GM19025 (cell line): Measurements from ENCODE around the gene MTA1.

Experiments used
- ATAC-seq: cut with Tn5 transposase; IDR thresholded peaks from one replicate; pipeline ENCODE4 v1.9.1; 2021; ENCODE audit warnings: mild to moderate bottlenecking, low read depth, moderate library complexity; ENCODE audit not compliant: unreplicated experiment

The MTA1 gene

DNA sequence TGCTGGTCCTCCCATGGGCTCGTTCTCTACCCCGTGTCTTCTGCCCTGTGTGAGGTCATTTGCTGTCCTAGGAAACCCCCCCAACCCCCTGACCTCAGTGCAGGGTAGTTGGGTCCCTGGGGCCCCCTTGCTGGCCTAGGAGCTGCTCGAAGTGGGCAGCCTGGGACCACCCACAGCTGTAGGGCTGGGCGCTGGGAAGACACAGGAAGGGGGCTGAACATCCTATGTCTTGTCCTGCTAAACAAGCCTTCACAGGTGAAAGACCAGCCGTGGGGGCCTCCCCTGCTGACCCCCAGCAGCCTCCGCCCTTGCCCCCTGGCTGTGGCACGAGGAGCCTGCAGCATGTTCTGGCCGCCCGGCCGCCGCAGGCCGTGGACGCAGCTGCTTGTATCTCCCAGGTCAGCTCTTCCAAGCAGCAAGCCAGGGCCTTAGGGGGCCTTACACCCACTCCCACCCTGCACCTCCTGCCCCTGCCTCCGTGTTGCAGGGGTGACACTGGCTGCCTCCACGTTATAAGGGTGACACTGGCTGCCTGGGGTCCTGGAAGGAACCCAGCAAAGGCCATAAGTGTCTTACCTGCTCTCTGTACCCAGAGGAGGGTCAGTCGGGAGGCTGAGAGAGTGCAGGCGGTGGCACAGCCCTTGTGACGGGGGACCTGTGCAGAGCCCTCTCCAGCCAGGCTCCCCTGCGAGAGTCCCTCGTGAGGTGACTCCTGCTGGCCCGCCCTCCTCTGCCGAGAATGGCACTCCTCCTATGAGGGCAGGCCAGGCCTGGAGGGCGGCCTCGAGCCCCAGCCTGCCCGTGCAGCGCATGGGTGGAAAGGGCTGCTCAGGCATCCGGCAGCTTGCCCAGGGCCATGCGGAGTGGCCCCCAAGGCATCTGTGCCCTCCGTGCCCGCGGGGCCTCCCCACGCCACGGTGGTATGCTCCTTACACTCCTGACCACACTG is 32.8 kb upstream of the MTA1 start:
- ATAC-seq = no peak

DNA sequence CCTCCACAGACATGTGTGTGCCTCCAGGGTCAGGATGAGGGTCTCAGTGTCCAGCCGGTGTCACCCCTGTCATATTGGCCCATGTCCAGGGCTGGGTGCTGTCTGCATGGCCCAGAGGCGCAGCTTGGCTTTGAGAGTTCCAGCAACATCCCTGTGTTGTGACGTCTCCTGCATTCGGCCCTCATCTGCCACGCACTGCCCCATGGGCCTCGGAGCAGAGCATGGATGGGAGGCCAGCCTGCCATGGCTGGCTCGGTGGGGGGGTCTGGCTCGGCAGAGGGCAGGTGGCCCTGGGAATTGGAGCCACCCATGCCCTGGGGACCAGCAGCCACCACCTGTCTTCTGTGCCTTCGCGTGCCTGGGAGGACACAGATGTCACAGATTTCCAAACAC is 32.1 kb upstream of the MTA1 start:
- ATAC-seq = no peak

DNA sequence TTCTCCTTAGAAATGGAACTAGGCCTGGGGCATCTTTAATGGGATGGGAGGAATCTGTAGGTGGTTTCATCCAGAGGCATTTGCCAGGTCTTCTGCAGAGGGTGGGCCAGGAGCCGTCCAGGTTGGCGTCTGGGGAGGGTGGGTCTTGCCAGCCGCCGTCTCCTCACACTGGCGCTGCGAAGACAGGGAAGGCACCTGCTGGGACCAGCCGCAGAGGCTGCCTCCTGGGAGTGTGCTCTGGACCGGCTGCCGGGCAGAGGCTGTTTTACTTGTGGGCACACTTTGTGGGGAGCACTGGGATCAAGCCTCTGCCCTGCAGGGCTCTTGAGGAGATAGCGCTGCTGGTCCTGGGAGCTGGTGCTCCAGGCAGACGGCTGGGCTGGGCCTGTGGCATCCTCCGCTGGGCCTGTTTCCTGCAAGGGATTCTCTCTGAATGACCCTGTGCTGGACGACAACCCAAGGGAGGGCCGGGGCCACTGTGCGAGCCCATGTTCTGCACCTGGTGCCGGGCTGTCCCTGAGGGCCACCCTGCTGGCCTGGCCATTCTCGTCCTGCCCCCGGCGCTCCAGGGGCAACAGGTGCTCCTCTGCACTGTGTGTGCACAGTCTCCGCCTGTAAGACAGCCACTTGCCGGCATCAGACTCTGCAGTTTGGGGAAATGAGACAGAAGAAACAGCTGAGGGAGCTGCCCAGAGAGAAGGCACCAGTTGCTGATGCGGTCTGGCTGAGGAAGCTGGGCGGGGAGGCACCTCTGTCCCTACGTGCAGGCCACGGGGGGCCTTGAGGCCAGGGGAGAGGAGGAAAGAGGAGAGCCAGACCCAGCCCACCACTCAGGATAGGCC is 31.3 kb upstream of the MTA1 start:
- no peak for ATAC-seq

DNA sequence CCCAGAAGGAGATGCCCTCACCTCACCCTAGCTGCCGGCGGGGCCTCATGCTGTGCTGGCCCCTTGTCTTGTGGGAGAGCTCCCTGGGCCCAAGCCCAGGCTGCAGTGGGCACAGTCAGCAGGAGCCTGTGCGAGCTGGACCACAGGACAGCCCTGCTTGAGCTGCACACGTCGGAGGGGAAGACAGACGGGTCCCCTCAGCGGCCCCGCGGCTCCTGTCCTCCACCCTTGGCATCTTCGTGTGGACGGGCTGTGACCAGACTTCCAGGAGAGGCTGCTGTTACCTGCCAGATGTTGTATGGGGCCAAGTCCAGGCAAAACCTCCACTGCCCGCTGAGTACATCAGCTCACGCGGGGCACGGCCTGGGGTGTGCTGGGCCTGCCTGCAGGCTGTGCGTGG is 30.7 kb upstream of the MTA1 start:
- ATAC-seq = no peak

DNA sequence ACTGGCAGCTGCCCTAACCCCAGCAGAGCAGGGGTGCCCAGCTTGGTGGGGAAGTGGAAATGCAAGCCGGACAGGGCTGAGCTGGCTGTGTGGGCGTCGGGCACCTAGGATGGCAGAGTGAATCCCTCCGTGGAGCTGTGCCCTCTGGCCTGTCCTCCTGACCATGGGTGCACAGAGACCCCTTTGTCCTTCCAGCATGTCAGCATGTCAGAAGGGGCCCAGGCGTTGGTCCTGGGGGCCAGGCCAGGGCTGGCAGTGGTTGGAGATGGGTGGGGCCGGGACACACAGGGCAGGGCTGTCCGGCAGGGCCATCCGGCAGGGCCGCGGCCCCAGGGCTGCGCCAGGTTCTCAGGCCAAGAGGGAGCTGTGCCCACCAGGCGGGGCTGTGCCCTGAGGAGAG is 30.1 kb upstream of the MTA1 start:
- no peak for ATAC-seq

DNA sequence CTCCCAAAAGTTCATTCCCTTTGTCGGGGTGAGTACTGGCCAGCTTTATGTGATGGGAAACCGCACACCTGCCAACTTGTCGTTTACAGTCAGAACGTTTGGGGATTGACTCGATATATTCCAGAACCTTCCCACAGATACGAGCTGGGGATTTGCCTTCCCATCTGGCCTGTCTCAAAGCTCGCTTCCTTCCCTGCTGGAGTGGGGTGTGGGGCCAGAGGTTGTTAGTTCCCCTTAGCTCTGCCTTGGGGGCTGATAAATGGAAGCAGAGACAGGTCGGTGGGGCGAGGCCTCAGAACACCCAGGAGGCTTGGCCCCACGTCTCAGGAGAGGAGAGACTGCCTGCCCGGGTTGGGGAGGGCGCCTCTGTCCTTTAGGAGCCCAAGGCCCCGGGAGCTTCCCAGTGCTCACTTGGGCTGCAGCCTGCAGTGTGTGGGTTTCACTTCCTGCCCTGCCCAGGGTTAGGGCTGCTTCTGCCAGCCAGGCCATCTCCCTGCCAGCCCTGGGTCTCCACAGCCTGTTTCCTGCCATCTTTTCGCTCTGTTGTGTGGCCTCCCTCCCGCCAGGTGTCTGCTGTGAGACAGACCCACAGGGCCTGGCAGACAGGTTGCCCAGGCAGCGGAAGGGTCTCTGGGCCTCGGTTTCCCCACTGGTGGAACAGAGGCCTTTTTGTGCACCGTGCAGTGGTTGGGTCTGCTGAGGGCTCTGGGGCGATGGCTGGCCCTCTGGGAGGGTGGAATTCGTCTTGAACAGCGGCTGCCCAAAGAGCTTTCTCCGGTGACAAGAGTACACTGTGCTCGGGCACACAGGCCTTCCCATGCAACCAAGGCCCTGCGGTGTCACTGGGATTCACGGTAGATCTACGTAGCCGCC is 29.4 kb upstream of the MTA1 start:
- no peak for ATAC-seq

DNA sequence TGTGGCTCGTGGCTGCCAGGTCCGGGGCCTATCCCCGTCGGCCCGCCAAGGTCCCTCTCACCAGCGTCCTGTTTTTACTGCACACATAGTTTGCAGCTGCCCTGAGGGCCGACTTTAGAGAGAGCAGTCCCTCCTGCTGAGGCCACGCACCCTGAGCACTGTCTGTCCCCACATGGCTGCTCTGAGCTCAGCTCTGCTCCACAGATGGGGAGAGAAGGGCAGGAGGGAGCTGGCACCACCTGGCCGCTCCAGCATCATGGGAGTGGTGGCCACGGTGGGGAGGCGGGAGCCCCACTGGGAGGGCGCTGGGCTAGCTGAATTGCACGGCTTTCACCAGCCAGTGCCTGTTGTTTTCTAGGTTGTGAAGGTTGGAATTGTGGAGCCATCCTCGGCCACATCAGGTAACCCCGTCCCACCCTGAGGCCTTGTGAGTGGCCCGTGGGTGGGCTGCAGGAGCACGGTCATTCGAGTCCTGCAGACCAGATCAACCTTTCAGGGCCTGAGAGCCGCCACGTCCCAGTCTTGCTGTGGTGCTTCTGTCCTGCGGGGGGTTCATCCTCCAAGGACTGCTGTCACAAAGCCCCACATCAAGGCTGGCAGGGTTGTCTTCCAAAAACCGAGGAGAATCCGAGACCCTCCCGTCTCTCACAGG is 28.7 kb upstream of the MTA1 start:
- no peak for ATAC-seq

DNA sequence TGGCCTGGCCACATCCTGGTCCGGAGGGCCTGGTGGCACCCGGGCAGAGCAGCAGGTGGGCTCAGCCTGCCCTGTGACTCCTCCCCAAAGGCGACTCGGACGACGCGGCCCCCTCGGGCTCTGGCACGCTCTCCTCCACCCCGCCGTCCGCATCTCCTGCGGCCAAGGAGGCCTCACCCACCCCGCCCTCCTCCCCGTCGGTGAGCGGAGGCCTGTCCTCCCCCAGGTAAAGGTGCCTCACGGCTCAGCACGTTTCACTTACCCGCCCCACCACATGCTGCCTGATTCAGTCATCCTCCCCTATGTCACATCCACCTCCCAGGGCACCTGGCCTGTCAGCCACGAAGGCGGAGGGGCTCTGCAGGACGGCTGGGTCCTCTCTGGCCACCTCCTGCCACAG is 28.1 kb upstream of the MTA1 start:
- ATAC-seq = no peak

DNA sequence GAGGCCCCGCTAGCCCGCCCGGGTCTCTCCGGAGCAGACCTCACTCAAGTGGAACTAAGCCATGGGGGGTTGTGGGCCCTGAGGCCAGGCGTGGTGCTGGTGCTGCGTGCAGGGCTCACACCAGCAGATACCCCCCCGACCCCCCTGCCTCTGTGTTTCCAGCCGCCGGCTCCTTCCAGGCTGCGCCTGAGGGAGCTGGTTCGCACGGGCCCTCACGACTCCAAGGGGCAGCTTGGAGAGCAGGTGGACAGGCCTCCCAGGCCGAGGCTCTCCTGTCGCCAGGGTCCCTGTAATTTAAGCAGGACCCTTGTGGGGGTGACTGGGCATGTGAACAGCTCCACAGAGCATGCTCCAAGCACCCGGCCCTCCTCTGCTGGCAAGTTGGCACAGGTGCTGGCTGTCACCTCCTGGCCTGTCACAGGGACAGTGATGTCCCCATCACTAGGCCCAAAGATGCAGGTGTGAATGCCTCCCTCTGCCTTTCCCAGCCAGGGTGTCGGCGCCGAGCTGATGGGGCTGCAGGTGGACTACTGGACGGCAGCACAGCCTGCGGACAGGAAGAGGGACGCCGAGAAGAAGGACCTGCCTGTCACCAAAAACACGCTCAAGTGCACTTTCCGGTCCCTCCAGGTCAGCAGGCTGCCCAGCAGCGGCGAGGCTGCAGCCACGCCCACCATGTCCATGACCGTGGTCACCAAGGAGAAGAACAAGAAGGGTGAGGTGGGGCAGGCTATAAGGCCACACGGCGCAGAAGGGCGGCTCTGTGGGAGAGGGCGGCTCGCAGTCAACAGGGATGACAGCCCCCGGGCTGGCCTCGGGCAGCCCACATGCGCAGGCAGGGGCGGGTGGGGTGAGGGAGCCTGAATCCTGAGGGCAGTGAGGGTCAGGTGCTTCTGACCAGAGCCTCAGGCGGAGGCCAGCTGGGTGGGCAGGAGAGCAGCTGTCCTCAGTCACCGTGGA is 27.2 kb upstream of the MTA1 start:
- no peak for ATAC-seq

DNA sequence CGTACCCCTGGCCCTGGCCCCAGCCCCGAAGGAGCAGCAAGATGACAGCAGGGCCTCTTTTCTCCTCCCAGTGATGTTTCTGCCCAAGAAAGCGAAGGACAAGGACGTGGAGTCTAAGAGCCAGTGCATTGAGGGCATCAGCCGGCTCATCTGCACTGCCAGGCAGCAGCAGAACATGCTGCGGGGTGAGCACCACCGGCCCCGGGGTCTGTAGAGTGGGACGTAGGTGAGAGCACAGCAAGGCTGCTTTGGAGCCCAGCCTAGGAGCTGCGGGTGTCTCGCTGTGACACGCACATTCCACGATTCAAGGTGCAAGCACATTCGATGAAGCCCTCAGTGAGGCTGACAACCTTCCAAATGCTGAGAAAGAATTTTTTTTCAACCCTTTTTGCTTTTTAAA is 26.5 kb upstream of the MTA1 start:
- no peak for ATAC-seq

DNA sequence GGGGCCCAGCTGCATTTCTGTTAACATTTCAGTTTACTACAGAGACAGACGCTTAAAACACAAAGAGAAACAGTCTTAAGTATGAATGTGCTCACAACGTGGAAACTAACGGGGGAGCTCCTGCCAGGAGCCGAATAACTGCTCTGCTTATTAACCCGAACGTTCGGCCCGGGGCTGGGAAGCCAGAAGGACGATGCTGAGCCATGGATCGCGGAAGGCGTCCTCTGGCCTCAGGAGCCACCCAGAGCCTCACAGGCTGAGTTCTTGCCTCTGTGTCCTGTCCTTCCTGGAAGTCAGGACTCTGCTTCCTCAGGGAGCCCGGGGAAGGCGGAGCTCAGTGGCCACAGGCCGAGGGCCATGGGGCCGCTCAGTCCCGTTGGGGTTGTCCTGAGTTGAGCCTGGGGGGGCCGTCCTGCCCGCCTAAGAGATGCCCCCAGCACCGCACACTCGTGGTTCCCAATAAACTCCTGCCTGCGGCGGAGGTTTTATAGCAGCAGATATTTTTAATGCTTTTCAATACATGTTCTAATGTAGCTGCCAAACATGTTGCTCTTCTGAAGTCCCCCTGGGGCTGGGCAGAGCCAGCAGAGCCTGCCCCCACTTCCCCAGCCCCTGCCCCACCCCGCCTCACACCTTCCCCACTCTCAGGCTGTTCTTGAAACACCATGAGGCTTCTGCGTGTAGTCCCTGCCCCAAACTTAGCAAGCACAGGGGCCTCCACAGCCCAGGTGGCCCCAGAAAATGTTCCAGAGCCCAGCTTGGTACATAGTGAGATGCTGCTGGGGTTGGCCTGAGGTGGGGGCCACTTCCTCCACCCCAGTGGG is 24.7 kb upstream of the MTA1 start:
- ATAC-seq = no peak

DNA sequence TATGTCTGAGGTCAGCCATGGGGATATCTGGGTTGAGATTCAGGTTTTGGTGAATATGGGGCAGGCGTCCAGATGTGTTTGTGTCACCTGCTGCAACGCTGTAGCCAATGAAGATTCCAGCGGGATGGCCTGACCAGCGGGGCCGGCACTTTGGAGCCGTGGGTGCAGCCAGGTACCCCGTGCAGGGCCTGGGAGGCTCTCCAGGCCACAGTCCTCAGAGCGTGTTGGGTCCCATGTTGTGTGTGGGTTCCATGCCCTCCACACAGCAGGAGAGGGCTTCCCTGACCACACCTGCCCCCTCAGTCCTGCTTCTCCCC is 24.1 kb upstream of the MTA1 start:
- no peak for ATAC-seq

DNA sequence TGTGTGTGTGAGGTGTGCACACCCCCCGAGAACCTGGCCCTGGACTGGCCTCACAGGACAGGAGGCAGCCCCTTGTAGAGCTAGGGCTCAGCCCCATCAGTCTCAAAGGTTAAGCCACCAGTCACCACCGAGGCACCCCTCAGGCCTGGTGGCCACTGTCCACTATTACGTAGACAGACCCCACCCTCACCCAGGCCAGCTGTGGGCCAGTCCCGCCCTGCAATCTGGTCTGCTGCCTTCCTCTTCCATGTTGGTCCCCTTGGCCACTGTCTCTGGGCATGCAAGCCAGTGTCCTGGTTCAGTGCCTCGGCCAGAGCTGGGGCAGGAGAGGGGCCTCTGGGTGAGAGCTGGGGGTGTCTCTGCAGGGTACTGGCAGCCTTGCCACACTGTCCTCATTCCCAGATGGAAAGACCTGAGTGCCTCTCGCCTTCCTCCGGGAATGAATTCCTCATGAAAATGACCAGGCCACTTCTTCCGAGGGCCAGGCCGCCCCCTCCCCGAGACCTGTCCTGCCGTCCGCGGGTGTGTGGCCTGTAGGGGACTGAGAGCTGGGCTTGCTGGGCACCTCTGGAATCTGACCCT is 22.2 kb upstream of the MTA1 start:
- ATAC-seq = no peak

DNA sequence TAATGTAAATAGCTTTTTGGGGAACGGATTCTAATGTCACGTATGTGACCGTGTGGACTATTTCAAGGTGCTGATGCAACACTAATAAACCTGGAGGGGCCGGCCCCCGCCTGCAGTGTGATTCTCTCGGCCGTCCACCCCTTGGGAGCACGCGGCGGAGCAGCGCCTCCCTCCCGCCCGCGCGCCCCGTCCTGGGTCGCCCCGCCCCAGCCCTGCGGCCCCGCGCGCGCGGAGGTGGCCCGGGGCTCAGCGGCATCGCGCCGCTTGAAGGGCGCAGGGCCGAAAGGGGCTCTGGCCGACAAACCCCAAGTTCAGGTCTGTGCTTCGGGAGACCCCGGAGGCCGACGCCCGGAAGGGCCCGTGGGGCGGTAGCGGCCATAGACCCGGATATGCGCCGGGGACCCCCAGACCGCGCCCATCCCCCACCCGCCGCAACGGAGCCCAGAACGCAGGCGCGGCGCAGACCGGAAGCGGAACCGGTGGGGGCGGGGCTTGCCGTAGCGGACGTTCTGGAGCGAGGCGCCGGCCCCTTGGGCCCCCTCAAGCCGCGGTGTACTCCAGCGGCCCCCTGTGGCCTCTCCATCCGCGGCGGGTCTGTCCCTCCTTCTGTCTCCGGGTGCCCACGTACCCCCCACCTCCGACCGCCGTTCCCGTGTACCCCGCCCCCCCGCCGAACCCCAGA is 21.4 kb upstream of the MTA1 start, which contains the start of gene TEX22:
Gene TEX22 (plus strand): TSS at position 495 of the 682 bp plus-strand sequence. CDS start 803 bp downstream, outside the sequence.
- peak; percentile 80 for ATAC-seq

DNA sequence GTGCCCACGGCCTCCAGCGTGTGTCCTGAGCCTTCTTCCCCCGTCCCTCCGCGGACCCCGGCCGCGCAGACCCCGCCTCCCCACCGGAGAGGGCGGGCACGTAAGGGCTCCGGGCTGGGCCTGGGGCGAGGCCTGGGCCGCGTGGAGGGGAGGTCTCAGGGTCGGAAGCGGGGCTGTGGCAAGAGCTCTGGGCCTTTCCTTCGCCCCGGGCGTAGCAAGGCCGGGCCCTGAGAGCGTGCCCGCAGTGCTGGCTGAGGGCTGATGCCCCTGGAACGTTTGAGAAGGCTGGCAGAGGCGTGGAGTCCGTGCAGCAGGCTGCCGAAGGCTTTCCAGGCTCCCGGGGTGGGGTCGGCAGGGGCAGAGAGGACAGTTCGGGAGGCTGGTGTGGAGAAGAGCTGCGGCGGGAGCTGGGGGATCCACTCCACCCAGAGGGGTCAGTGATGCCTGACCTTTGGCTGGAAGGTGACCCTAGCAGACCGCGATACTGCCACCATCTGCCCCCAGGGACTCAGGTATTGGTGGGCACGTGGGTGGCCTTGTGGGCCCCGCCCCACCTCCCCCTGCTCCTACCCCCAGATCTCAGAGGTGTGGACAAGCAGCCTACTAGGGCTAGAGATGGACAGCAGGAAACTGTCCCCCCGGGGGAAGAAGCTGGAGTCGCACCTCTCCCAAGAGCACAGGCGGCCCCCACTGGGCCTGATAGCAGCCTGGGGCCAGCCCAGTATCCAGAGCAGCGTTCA is 20.7 kb upstream of the MTA1 start:
- peak; percentile 34 for ATAC-seq

DNA sequence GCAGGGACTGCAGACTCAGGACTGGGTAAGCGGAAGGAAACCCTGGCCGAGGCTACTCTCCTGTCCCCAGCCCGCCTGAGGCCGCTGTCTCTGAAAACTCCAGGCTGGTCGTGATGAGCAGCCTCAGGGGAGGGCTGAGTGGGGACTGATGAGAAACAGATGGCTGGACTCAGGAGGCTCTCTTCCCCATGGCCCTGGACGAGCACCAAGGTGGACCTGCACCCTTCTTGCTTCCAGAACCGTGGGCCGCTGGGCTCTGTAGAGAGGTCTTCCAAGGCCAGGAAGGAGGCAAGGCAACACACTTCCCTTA is 20.2 kb upstream of the MTA1 start:
- ATAC-seq = no peak

DNA sequence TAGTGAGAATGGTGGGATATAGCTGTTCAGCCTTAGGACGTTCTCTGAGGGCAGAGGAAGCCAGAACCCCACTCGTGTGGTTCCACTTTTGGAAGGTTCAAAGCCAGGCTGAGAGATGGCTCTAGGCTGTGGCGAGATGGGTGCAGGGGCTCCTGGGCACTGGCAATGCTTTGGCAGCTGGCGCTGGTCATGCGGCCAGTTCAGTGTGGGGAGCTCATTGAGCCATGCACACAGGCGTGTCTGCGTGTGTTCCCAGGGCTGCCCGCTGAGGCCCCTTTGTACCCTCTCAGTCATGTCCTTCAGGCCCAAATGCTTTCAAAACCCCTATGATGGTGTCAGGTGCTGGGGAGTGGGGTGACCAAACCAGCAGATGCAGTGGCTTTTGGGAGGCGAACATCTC is 19.6 kb upstream of the MTA1 start:
- ATAC-seq = no peak
